Measurements from ENCODE around the gene GUCD1.

DNA sequence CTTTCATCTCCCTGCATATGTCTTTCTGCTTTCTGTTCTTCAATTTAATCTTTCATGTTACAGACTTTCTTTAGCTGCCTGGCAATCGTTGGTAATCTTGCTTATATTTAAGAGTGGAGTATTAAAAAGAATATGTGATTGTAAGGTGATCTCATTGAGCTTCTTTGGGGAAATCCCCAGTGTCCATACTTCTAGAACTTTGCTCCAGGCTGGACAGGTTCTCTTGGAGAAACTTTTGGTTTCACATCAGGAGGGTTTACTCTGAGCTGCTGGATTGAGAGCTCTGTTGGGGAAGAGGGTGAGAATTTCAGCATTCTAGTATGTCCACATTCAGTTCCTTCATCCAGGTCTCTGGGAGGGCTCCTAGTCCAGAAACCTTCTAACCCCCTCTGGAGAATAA, 21.8 kb upstream of the GUCD1 start:
- no peak for TF ChIP-seq POLR2A (IDR thresholded peaks at IDR 0.05)
- TF ChIP-seq CTCF (IDR thresholded peaks at IDR 0.05): no peak
